DOHH2 (cell line): ENCODE data around the gene ANP32A.

ENCODE experiments used
- CTCF ChIP-seq: fragments of 200-600 bp; sonication (generic); IDR thresholded peaks from one replicate; pipeline ENCODE4 v1.5.1; 2014; ENCODE audit warnings: antibody characterized with exemption, mild to moderate bottlenecking, low read depth, low read length; ENCODE audit not compliant: poor library complexity, severe bottlenecking
- EZH2phosphoT487 ChIP-seq: fragments of 200-600 bp; sonication (generic); IDR thresholded peaks from 2 replicates; pipeline ENCODE4 v1.6.1; 2017; ENCODE audit warnings: borderline replicate concordance, mild to moderate bottlenecking, antibody characterized with exemption, low read length, moderate library complexity, mixed read lengths

DNA sequence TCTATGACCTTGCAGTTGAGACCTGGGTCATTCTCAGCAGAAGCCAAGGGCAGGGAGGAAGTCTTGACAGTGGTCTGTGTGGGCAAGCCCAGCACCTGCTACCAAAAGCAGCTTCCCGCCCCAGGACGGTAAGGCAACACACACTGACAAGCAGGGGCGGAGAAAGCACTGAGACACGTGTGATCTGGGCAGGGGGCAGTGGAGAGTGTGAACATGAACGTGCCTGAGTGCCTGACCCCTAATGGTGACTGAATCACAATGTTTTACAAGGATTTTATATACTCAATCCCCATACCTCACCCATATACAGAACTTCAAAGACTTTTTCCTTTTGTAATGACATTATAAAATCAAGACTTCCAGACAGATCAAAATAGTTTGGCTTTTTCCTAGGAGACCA lies 35.2 kb downstream of the ANP32A start:
- TF ChIP-seq CTCF (no peak), EZH2phosphoT487 (no peak)
